Endothelial cell (in vitro differentiated cells): ENCODE data around the gene CYBB. TPM values are rescaled to one million over a fixed set of nuclear protein-coding genes. Genes with fewer than 3 reads are reported as not detected.

Source experiments
- DNase-seq: peaks from one replicate; pipeline ENCODE4 v3.0.0; 2021; ENCODE audit warnings: low spot score
- H3K27ac Mint-ChIP-seq: one replicate; pipeline ENCODE4 v1.8.0; 2021; ENCODE audit warnings: mixed read lengths, inconsistent platforms; ENCODE audit not compliant: unreplicated experiment
- H3K27me3 Mint-ChIP-seq: one replicate; pipeline ENCODE4 v1.8.0; 2021; ENCODE audit warnings: mild to moderate bottlenecking, moderate library complexity, mixed read lengths, inconsistent platforms; ENCODE audit not compliant: unreplicated experiment
- H3K36me3 Mint-ChIP-seq: one replicate; pipeline ENCODE4 v1.8.0; 2021; ENCODE audit warnings: mild to moderate bottlenecking, low read depth, mixed read lengths, inconsistent platforms; ENCODE audit not compliant: unreplicated experiment
- H3K4me1 Mint-ChIP-seq: one replicate; pipeline ENCODE4 v1.8.0; 2021; ENCODE audit warnings: mild to moderate bottlenecking, mixed read lengths, inconsistent platforms; ENCODE audit not compliant: unreplicated experiment
- H3K4me3 Mint-ChIP-seq: one replicate; pipeline ENCODE4 v1.8.0; 2021; ENCODE audit warnings: mild to moderate bottlenecking, mixed read lengths, inconsistent platforms; ENCODE audit not compliant: unreplicated experiment
- H3K9me3 Mint-ChIP-seq: one replicate; pipeline ENCODE4 v1.8.0; 2021; ENCODE audit warnings: mixed read lengths, inconsistent platforms; ENCODE audit not compliant: unreplicated experiment
- CTCF ChIP-seq: fragments of 200-600 bp; sonication (generic); IDR thresholded peaks from one replicate; pipeline ENCODE4 v1.5.0; 2021; ENCODE audit warnings: antibody characterized with exemption; ENCODE audit not compliant: unreplicated experiment
- total RNA-seq: library from RNA; stranded (reverse); fragmentation: NEBNext Ultra II Directional; extraction: Animal tissue kit (Norgen Biotek cat#: 25700); gene quantifications from one replicate; pipeline ENCODE4 v1.2.1, GENCODE V29; 2021; ENCODE audit not compliant: unreplicated experiment

Gene CYBB
- total RNA-seq, 1 donor from 2014 or later, result not detected

- DNase-seq, result no peak
- no peaks in the 10 kb centered on the region for H3K4me1 Mint-ChIP-seq
- no peak overlapping the region for H3K4me3 Mint-ChIP-seq
- H3K27me3 Mint-ChIP-seq, result no peaks in the 10 kb centered on the region
- H3K36me3 Mint-ChIP-seq, result no peaks in the 10 kb centered on the region
- TF ChIP-seq CTCF, result no peak
- H3K27ac Mint-ChIP-seq, result no peak overlapping the region
- H3K9me3 Mint-ChIP-seq, result no peaks in the 10 kb centered on the region
These were observed 27.6 kb upstream of the CYBB start for GRCh38 chrX:37752281-37752680.

DNA sequence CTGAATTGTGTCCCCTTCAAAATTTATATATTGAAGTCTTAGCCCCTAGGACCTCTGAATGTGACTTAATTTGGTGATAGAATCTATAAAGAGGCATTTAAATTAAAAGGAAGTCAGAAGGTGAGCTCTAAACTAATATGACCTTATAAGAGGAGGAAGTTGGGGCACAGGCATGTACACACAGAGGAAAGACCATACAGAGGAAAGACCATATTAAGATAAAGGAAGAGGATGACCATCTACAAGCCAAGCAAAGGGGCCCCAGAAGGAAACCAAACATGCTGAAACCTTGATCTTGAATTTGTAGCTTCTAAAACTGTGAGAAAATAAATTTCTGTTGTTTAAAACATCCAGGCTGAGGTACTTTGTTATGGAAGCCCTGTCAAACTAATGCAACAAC, 26.9 kb upstream of the CYBB start:
- Mint-ChIP-seq H3K4me1 (no peaks in the 10 kb centered on the region), H3K36me3 (no peaks in the 10 kb centered on the region), H3K4me3 (no peak overlapping the region), H3K27me3 (no peaks in the 10 kb centered on the region), H3K9me3 (no peaks in the 10 kb centered on the region), H3K27ac (no peak overlapping the region)
- TF ChIP-seq CTCF, result no peak
- DNase-seq, result no peak

DNA sequence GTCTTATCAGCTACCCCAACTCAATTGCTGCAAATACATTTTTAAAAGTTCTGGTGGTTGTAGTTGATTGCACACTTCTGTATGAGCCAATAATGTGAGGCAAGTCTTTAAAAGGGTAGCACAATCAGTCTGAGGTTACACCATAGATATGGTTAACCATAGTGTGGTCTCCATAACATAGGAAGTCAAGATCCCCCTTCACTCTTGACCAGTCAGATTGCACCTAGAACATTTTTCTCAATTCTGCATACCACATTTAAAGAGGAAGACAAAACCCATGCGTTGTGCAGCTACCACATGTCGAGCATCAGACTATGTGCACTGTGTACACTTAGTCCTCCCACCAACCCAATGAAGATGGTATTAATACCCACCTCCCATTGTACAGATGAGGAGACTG, 26.5 kb upstream of the CYBB start:
- no peaks in the 10 kb centered on the region for H3K36me3 Mint-ChIP-seq
- no peak for TF ChIP-seq CTCF
- no peak for DNase-seq
- H3K4me3 Mint-ChIP-seq, result no peak overlapping the region
- no peak overlapping the region for H3K27ac Mint-ChIP-seq
- no peaks in the 10 kb centered on the region for H3K4me1 Mint-ChIP-seq
- no peaks in the 10 kb centered on the region for H3K9me3 Mint-ChIP-seq
- H3K27me3 Mint-ChIP-seq, result peaks cover under 1% of the 10 kb centered on the region

- Mint-ChIP-seq H3K27me3 (peaks cover 2% of the 10 kb centered on the region), H3K4me1 (no peaks in the 10 kb centered on the region), H3K9me3 (no peaks in the 10 kb centered on the region), H3K4me3 (no peak overlapping the region), H3K36me3 (no peaks in the 10 kb centered on the region), H3K27ac (no peak overlapping the region)
- no peak for TF ChIP-seq CTCF
- DNase-seq, result no peak
These were observed 25.3 kb upstream of the CYBB start for GRCh38 chrX:37754516-37754915.

GRCh38 chrX:37755025-37755424, 24.8 kb upstream of the CYBB start:
- Mint-ChIP-seq H3K27me3 (peaks cover 2% of the 10 kb centered on the region), H3K4me1 (no peaks in the 10 kb centered on the region), H3K9me3 (no peaks in the 10 kb centered on the region), H3K4me3 (no peak overlapping the region), H3K36me3 (no peaks in the 10 kb centered on the region), H3K27ac (no peak overlapping the region)
- no peak for DNase-seq
- TF ChIP-seq CTCF, result no peak
